ELR (cell line): ENCODE results near the gene RNASEH1.

Experiments
- DNase-seq: peaks from one replicate; pipeline ENCODE4 v3.0.0-alpha.2; 2015; ENCODE audit warnings: low read depth

RNASEH1 gene

GRCh38 chr2:3558205-3559014 is at the start of gene RNASEH1:
Gene RNASEH1, minus strand, starts transcription at chr2:3558333. Its CDS starts 73 bp downstream, at chr2:3558260.
- peak; percentile 99 for DNase-seq

- DNase-seq: no peak
Observed at GRCh38 chr2:3606370-3607201, 48.5 kb upstream of the RNASEH1 start.

GRCh38 chr2:3606028-3606369 is 47.9 kb upstream of the RNASEH1 start:
- no peak for DNase-seq

GRCh38 chr2:3604991-3605961 is 47.1 kb upstream of the RNASEH1 start:
- DNase-seq: no peak

- no peak for DNase-seq
Observed at GRCh38 chr2:3604207-3604877, 46.2 kb upstream of the RNASEH1 start.

- no peak for DNase-seq
Observed at GRCh38 chr2:3603536-3604206, 45.5 kb upstream of the RNASEH1 start.

GRCh38 chr2:3602553-3603339 is 44.6 kb upstream of the RNASEH1 start:
- no peak for DNase-seq

- no peak for DNase-seq
Observed at GRCh38 chr2:3601561-3602271, 43.6 kb upstream of the RNASEH1 start.

GRCh38 chr2:3600256-3600855 is 42.2 kb upstream of the RNASEH1 start:
- DNase-seq: no peak

- DNase-seq: no peak
Observed at GRCh38 chr2:3598912-3599854, 41.0 kb upstream of the RNASEH1 start.

GRCh38 chr2:3598197-3598910 is 40.2 kb upstream of the RNASEH1 start:
- DNase-seq: no peak

- no peak for DNase-seq
Observed at GRCh38 chr2:3597567-3597966, 39.4 kb upstream of the RNASEH1 start.

GRCh38 chr2:3596901-3597417 is 38.8 kb upstream of the RNASEH1 start:
- no peak for DNase-seq

GRCh38 chr2:3595985-3596384 is 37.9 kb upstream of the RNASEH1 start:
- no peak for DNase-seq

- DNase-seq: no peak
Observed at GRCh38 chr2:3595404-3595803, 37.3 kb upstream of the RNASEH1 start.

- DNase-seq: no peak
Observed at GRCh38 chr2:3594493-3595281, 36.6 kb upstream of the RNASEH1 start, which contains the start of gene COLEC11. Gene COLEC11, plus strand, starts transcription at chr2:3595112. Its CDS starts 9,229 bp downstream, at chr2:3604341.
